ENCODE measurements around the gene TOR1A.

The TOR1A gene

GRCh38 chr9:129851821-129852220, 27.9 kb upstream of the TOR1A start:
- DNase-seq = no peak

GRCh38 chr9:129850821-129851550, 27.1 kb upstream of the TOR1A start:
- DNase-seq = no peak

GRCh38 chr9:129849901-129850300, 26.0 kb upstream of the TOR1A start:
- no peak for DNase-seq

GRCh38 chr9:129848712-129849441, 24.9 kb upstream of the TOR1A start:
- no peak for DNase-seq

- DNase-seq = no peak
Measured at GRCh38 chr9:129845373-129845772, 21.4 kb upstream of the TOR1A start.

- no peak for DNase-seq
Measured at GRCh38 chr9:129841071-129841470, 17.1 kb upstream of the TOR1A start.

GRCh38 chr9:129840034-129840433, 16.1 kb upstream of the TOR1A start:
- DNase-seq = peak; percentile 67

- DNase-seq = no peak
Measured at GRCh38 chr9:129839324-129840023, 15.5 kb upstream of the TOR1A start.

- DNase-seq = no peak
Measured at GRCh38 chr9:129838707-129839259, 14.8 kb upstream of the TOR1A start.

GRCh38 chr9:129836311-129837007, 12.5 kb upstream of the TOR1A start:
- no peak for DNase-seq

- no peak for DNase-seq
Measured at GRCh38 chr9:129835860-129836223, 11.9 kb upstream of the TOR1A start.

- DNase-seq = peak; percentile 97
Measured at GRCh38 chr9:129835128-129835859, 11.4 kb upstream of the TOR1A start, which contains the start of the genes C9orf78 and USP20. C9orf78 (minus strand) TSS chr9:129835275; CDS start chr9:129835221, 54 bp downstream. USP20 (plus strand) TSS chr9:129835458; CDS start chr9:129852556, 17,098 bp downstream.

GRCh38 chr9:129834489-129835127, 10.7 kb upstream of the TOR1A start:
- DNase-seq = no peak

- no peak for DNase-seq
Measured at GRCh38 chr9:129832982-129833381, 9.0 kb upstream of the TOR1A start.

- DNase-seq = no peak
Measured at GRCh38 chr9:129828969-129829368, 5.0 kb upstream of the TOR1A start.

- DNase-seq = no peak
Measured at GRCh38 chr9:129828051-129828450, 4.1 kb upstream of the TOR1A start.

GRCh38 chr9:129826759-129827158, 2.8 kb upstream of the TOR1A start:
- DNase-seq = no peak

GRCh38 chr9:129826344-129826743, 2.4 kb upstream of the TOR1A start:
- DNase-seq = no peak

GRCh38 chr9:129823542-129823934, 398 bp downstream of the TOR1A start:
- DNase-seq = no peak

GRCh38 chr9:129822898-129823541, 916 bp downstream of the TOR1A start:
- no peak for DNase-seq
